GM20000 (cell line): ENCODE results near the gene OGFRL1.
A peak's percentile ranks its signal among the peaks of the same experiment; 100 is the strongest.

ENCODE experiments used
- DNase-seq: peaks from one replicate; pipeline ENCODE4 v3.0.0; 2012; ENCODE audit warnings: low spot score
- CTCF ChIP-seq: IDR thresholded peaks from 2 replicates; pipeline ENCODE4 v1.5.1; 2012; ENCODE audit warnings: mild to moderate bottlenecking, control low read depth; ENCODE audit errors: extremely low read depth, missing control alignments

OGFRL1 gene

GRCh38 chr6:71346334-71346694 is 57.7 kb downstream of the OGFRL1 start:
- no peak for TF ChIP-seq CTCF
- DNase-seq = no peak

- TF ChIP-seq CTCF = no peak
- DNase-seq = no peak
Observed at GRCh38 chr6:71347119-71347518, 58.5 kb downstream of the OGFRL1 start.

GRCh38 chr6:71349395-71349794 is 60.8 kb downstream of the OGFRL1 start:
- TF ChIP-seq CTCF = peak; percentile 48
- DNase-seq = peak; percentile 11

GRCh38 chr6:71349976-71350615 is 61.5 kb downstream of the OGFRL1 start:
- no peak for DNase-seq
- TF ChIP-seq CTCF = no peak

- no peak for TF ChIP-seq CTCF
- no peak for DNase-seq
Observed at GRCh38 chr6:71351190-71351589, 62.6 kb downstream of the OGFRL1 start.
